Neural progenitor cell (in vitro differentiated cells): ENCODE measurements around the gene PRKCA.

Experiments
- EZH2 ChIP-seq: fragments of 200-600 bp; sonication (generic); IDR thresholded peaks from 2 replicates; pipeline ENCODE4 v1.6.1; 2017; ENCODE audit warnings: antibody characterized with exemption, mild to moderate bottlenecking, moderate library complexity
- EZH2phosphoT487 ChIP-seq: fragments of 200-600 bp; sonication (generic); IDR thresholded peaks from 2 replicates; pipeline ENCODE4 v1.6.1; 2017; ENCODE audit warnings: antibody characterized with exemption
- TF ChIP-seq, protein P1 (sequence below): fragments of 200-600 bp; sonication (generic); IDR thresholded peaks from 2 replicates; pipeline ENCODE4 v1.5.1; 2017; ENCODE audit warnings: antibody characterized with exemption, mild to moderate bottlenecking

DNA sequence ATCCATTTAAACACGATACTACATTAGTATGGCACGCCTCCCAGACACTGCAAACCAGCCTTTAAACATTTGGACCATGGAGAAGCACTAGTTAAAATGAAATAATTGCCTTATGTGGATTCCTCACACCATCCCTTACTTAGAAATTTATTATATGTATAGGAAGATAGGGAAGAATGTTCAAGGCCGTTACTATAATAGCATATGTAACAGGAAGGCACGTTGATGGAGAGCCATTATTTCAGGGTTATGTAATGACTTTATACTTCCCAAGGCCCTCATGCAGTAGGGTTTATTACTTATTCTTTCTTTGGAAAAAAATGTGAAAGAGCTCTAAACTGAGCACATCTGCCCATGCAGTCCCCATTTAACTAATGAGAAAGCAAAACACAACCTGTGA, 435.9 kb downstream of the PRKCA start:
- no peak for TF ChIP-seq EZH2
- TF ChIP-seq, protein P1, sequence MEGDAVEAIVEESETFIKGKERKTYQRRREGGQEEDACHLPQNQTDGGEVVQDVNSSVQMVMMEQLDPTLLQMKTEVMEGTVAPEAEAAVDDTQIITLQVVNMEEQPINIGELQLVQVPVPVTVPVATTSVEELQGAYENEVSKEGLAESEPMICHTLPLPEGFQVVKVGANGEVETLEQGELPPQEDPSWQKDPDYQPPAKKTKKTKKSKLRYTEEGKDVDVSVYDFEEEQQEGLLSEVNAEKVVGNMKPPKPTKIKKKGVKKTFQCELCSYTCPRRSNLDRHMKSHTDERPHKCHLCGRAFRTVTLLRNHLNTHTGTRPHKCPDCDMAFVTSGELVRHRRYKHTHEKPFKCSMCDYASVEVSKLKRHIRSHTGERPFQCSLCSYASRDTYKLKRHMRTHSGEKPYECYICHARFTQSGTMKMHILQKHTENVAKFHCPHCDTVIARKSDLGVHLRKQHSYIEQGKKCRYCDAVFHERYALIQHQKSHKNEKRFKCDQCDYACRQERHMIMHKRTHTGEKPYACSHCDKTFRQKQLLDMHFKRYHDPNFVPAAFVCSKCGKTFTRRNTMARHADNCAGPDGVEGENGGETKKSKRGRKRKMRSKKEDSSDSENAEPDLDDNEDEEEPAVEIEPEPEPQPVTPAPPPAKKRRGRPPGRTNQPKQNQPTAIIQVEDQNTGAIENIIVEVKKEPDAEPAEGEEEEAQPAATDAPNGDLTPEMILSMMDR: no peak
- no peak for TF ChIP-seq EZH2phosphoT487
